GM13976 (cell line): Measurements from ENCODE around the gene PRSS16.

Experiments
- DNase-seq: peaks from one replicate; pipeline ENCODE4 v3.0.0; 2012; ENCODE audit warnings: low spot score
- CTCF ChIP-seq: IDR thresholded peaks from 2 replicates; pipeline ENCODE4 v1.5.1; 2012; ENCODE audit warnings: borderline replicate concordance, mild to moderate bottlenecking; ENCODE audit not compliant: insufficient read depth; ENCODE audit errors: extremely low read depth, missing control alignments, control extremely low read depth
- in situ Hi-C: fragments of 300-500 bp; cut with MboI; formaldehyde crosslinking; loops from one replicate; pipeline ENCODE4 v1.12.0; 2022; ENCODE audit warnings: low sequenced_read_pairs, mixed read lengths, inconsistent platforms; ENCODE audit not compliant: unreplicated experiment

Gene PRSS16

GRCh38 chr6:27293436-27294098 is 46.1 kb downstream of the PRSS16 start:
- DNase-seq: no peak
- TF ChIP-seq CTCF: no peak
- in situ Hi-C loops: no loop called here

GRCh38 chr6:27294409-27294808 is 46.9 kb downstream of the PRSS16 start:
- no peak for DNase-seq
- in situ Hi-C loops: no loop called here
- TF ChIP-seq CTCF: no peak

GRCh38 chr6:27295301-27296079 is 48.0 kb downstream of the PRSS16 start:
- TF ChIP-seq CTCF: no peak
- in situ Hi-C loops: no loop called here
- no peak for DNase-seq

- DNase-seq: no peak
- TF ChIP-seq CTCF: no peak
- in situ Hi-C loops: no loop called here
Observed at GRCh38 chr6:27296106-27296783, 48.7 kb downstream of the PRSS16 start.

GRCh38 chr6:27297484-27297856 is 50.0 kb downstream of the PRSS16 start:
- TF ChIP-seq CTCF: no peak
- DNase-seq: no peak
- in situ Hi-C loops: no loop called here

GRCh38 chr6:27297857-27298730 is 50.6 kb downstream of the PRSS16 start:
- no peak for TF ChIP-seq CTCF
- DNase-seq: no peak
- in situ Hi-C loops: no loop called here
